H1 (cell line): ENCODE results near the gene AURKB. TPM values are rescaled to one million over a fixed set of nuclear protein-coding genes. Genes with fewer than 3 reads are reported as not detected.
A peak's percentile ranks its signal among the peaks of the same experiment; 100 is the strongest.

ENCODE experiments used
- CTCF ChIA-PET: fragments of 300-600 bp; sonication (Branson Sonifier 250); formaldehyde crosslinking; loops from one replicate; lab custom pipeline; 2021; ENCODE audit not compliant: partially characterized antibody; lab: Charles Lee
- POLR2A ChIA-PET: fragments of 300-600 bp; sonication (Branson Sonifier 250); formaldehyde crosslinking; loops from one replicate; lab custom pipeline; 2021; ENCODE audit warnings: inconsistent platforms; ENCODE audit not compliant: partially characterized antibody; lab: Charles Lee
- DNase-seq, 2 experiments: peaks; one replicate each; pipeline versions ENCODE4 v3.0.0 to v3.0.0-alpha.2; 2010 to 2022; ENCODE audit warnings: low spot score in 2 of 2, low read depth in 1 of 2, mixed read lengths in 1 of 2
- FAIRE-seq: peaks from 2 replicates; lab custom pipeline; 2011; peaks lifted over from hg19 to GRCh38; lab: Jason Lieb, UNC
- H2AFZ ChIP-seq: 2 replicates; pipeline ENCODE4 v1.8.1; 2012; ENCODE audit warnings: low read length, inconsistent platforms
- H2AK5ac ChIP-seq: 2 replicates; pipeline ENCODE4 v1.6.1; 2013; ENCODE audit warnings: low read depth, low read length
- H2BK120ac ChIP-seq: replicated peaks from 2 replicates; pipeline ENCODE3; 2013; ENCODE audit warnings: low read depth, low read length, inconsistent platforms
- H2BK12ac ChIP-seq: 2 replicates; pipeline ENCODE4 v1.6.1; 2013; ENCODE audit warnings: low read depth, low read length
- H2BK15ac ChIP-seq: 2 replicates; pipeline ENCODE4 v1.6.1; 2013; ENCODE audit warnings: low read length
- H2BK20ac ChIP-seq: 2 replicates; pipeline ENCODE4 v1.6.1; 2013; ENCODE audit warnings: low read length
- H2BK5ac ChIP-seq: 2 replicates; pipeline ENCODE4 v1.6.1; 2013; ENCODE audit warnings: low read depth, low read length
- H3K14ac ChIP-seq: 2 replicates; pipeline ENCODE4 v1.6.1; 2013; ENCODE audit warnings: inconsistent platforms; ENCODE audit not compliant: insufficient read length
- H3K18ac ChIP-seq: 2 replicates; pipeline ENCODE4 v1.6.1; 2013; ENCODE audit warnings: low read length; ENCODE audit errors: extremely low read depth
- H3K23ac ChIP-seq: 2 replicates; pipeline ENCODE4 v1.6.1; 2013; ENCODE audit warnings: inconsistent platforms; ENCODE audit not compliant: insufficient read length
- H3K23me2 ChIP-seq: 2 replicates; pipeline ENCODE4 v1.6.1; 2013; ENCODE audit warnings: low read depth, low read length
- H3K27ac ChIP-seq: 2 replicates; pipeline ENCODE4 v1.6.1; 2011; ENCODE audit warnings: low read depth, low read length, inconsistent platforms
- H3K27me3 ChIP-seq, 4 experiments: replicated peaks in 1 of 4; 1 replicate in 1 of 4; 2 replicates in 3 of 4; pipeline versions ENCODE4 v1.6.1 to v1.8.1; 2011 to 2013; ENCODE audit warnings: low read length in 3 of 4, mild to moderate bottlenecking in 3 of 4, inconsistent platforms in 2 of 4, mixed read lengths in 2 of 4, moderate library complexity in 1 of 4; ENCODE audit not compliant: control insufficient read depth in 3 of 4, insufficient read depth in 3 of 4; ENCODE audit errors: extremely low read depth in 1 of 4
- H3K36me3 ChIP-seq, 4 experiments: 2 replicates each; pipeline versions ENCODE4 v1.6.1 to v1.8.1; 2011 to 2013; ENCODE audit warnings: mild to moderate bottlenecking in 4 of 4, low read length in 3 of 4, moderate library complexity in 2 of 4, control low read depth in 1 of 4, inconsistent platforms in 1 of 4; ENCODE audit not compliant: insufficient read depth in 4 of 4, control insufficient read depth in 2 of 4
- H3K4ac ChIP-seq: replicated peaks from 2 replicates; pipeline ENCODE3; 2013; ENCODE audit warnings: low read length, low read depth, mixed read lengths, inconsistent platforms; ENCODE audit not compliant: insufficient read length
- H3K4me1 ChIP-seq, 4 experiments: replicated peaks in 1 of 4; 1 replicate in 1 of 4; 2 replicates in 3 of 4; pipeline versions ENCODE4 v1.6.1 to v1.8.1; 2011 to 2013; ENCODE audit warnings: low read length in 3 of 4, inconsistent platforms in 2 of 4, mixed read lengths in 1 of 4; ENCODE audit not compliant: insufficient read depth in 4 of 4, control insufficient read depth in 3 of 4
- H3K4me2 ChIP-seq, 2 experiments: 2 replicates each; pipeline versions ENCODE4 v1.6.1 to v1.8.1; 2011 to 2013; ENCODE audit warnings: low read depth in 2 of 2, low read length in 2 of 2, control low read depth in 1 of 2, inconsistent platforms in 1 of 2, mild to moderate bottlenecking in 1 of 2; ENCODE audit not compliant: insufficient read depth in 1 of 2
- H3K4me3 ChIP-seq, 4 experiments: fragments of 200-600, 300-600 bp in 1 of 4; sonication (generic), shearing (Covaris generic), sonication (Bioruptor Twin) in 1 of 4; 2 replicates each; pipeline versions ENCODE4 v1.5.1 to v1.8.1; 2011 to 2016; ENCODE audit warnings: low read length in 4 of 4, low read depth in 3 of 4, control low read depth in 2 of 4, inconsistent platforms in 2 of 4, mild to moderate bottlenecking in 2 of 4, mixed read lengths in 1 of 4, moderate library complexity in 1 of 4; ENCODE audit not compliant: insufficient read depth in 2 of 4; ENCODE audit errors: extremely low read depth in 1 of 4
- H3K56ac ChIP-seq: replicated peaks from 2 replicates; pipeline ENCODE3; 2013; ENCODE audit warnings: low read depth, mild to moderate bottlenecking, mixed read lengths, low read length, inconsistent platforms; ENCODE audit not compliant: insufficient read length
- H3K79me1 ChIP-seq: 2 replicates; pipeline ENCODE4 v1.6.1; 2013; ENCODE audit warnings: low read depth, low read length, control low read depth
- H3K79me2 ChIP-seq, 2 experiments: 2 replicates each; pipeline versions ENCODE4 v1.6.1 to v1.8.1; 2012 to 2013; ENCODE audit warnings: low read length in 2 of 2, mild to moderate bottlenecking in 2 of 2, inconsistent platforms in 1 of 2; ENCODE audit not compliant: insufficient read depth in 2 of 2, control insufficient read depth in 1 of 2
- H3K9ac ChIP-seq, 4 experiments: replicated peaks in 1 of 4; 1 replicate in 1 of 4; 2 replicates in 3 of 4; pipeline versions ENCODE4 v1.6.1 to v1.8.1; 2011 to 2013; ENCODE audit warnings: low read depth in 3 of 4, low read length in 3 of 4, control low read depth in 2 of 4, mild to moderate bottlenecking in 2 of 4, moderate library complexity in 2 of 4, inconsistent platforms in 1 of 4; ENCODE audit errors: extremely low read depth in 1 of 4
- H3K9me3 ChIP-seq, 2 experiments: 2 replicates each; pipeline versions ENCODE4 v1.6.1 to v1.8.1; 2012 to 2013; ENCODE audit warnings: mild to moderate bottlenecking in 2 of 2, moderate library complexity in 2 of 2, control low read depth in 1 of 2, inconsistent platforms in 1 of 2, low read depth in 1 of 2, low read length in 1 of 2, mixed read lengths in 1 of 2; ENCODE audit not compliant: insufficient read depth in 2 of 2
- H4K20me1 ChIP-seq, 2 experiments: replicated peaks in 1 of 2; 2 replicates each; pipeline versions ENCODE3 to v1.8.1; 2011 to 2013; ENCODE audit warnings: inconsistent platforms in 2 of 2, low read length in 2 of 2, mild to moderate bottlenecking in 1 of 2; ENCODE audit not compliant: insufficient read depth in 2 of 2, control insufficient read depth in 1 of 2
- H4K5ac ChIP-seq: 2 replicates; pipeline ENCODE4 v1.6.1; 2013; ENCODE audit warnings: low read length, low read depth, mixed read lengths, inconsistent platforms; ENCODE audit not compliant: insufficient read length
- H4K8ac ChIP-seq: 2 replicates; pipeline ENCODE4 v1.8.0; 2013; ENCODE audit warnings: mild to moderate bottlenecking, moderate library complexity, low read length, inconsistent platforms; ENCODE audit not compliant: insufficient read depth; ENCODE audit errors: extremely low read depth
- H4K91ac ChIP-seq: replicated peaks from 2 replicates; pipeline ENCODE3; 2013; ENCODE audit warnings: low read length, mixed read lengths, inconsistent platforms; ENCODE audit not compliant: insufficient read length
- BRCA1 ChIP-seq: IDR thresholded peaks from 2 replicates; pipeline ENCODE4 v1.6.1; 2012; ENCODE audit warnings: low read depth, low read length, improper control_type of control experiment
- E2F6 ChIP-seq: IDR thresholded peaks from 2 replicates; pipeline ENCODE4 v1.6.1; 2012; ENCODE audit warnings: inconsistent platforms
- GABPA ChIP-seq: IDR thresholded peaks from 2 replicates; pipeline ENCODE4 v1.6.1; 2011; ENCODE audit warnings: mild to moderate bottlenecking, low read length, moderate library complexity, borderline replicate concordance; ENCODE audit not compliant: insufficient read depth
- HDAC6 ChIP-seq: IDR thresholded peaks from one replicate; pipeline ENCODE4 v1.7.1; 2012; ENCODE audit warnings: low read depth, mild to moderate bottlenecking, inconsistent platforms, low read length, moderate library complexity
- KDM4A ChIP-seq: IDR thresholded peaks from one replicate; pipeline ENCODE4 v1.7.1; 2012; ENCODE audit warnings: low read depth, mild to moderate bottlenecking, moderate library complexity, low read length, inconsistent platforms; ENCODE audit not compliant: severe bottlenecking
- NRF1 ChIP-seq: IDR thresholded peaks from 2 replicates; pipeline ENCODE4 v1.6.1; 2011; ENCODE audit warnings: mild to moderate bottlenecking, low read depth, low read length, improper control_type of control experiment
- POU5F1 ChIP-seq: IDR thresholded peaks from 2 replicates; pipeline ENCODE4 v1.6.1; 2011; ENCODE audit warnings: low read depth, mild to moderate bottlenecking, low read length, moderate library complexity
- SAP30 ChIP-seq: fragments of 300-600 bp; sonication (generic); IDR thresholded peaks from 2 replicates; pipeline ENCODE4 v1.7.1; 2012; ENCODE audit warnings: low read length, moderate library complexity, mild to moderate bottlenecking, inconsistent platforms; ENCODE audit not compliant: insufficient read depth, insufficient replicate concordance
- SIRT6 ChIP-seq: IDR thresholded peaks from one replicate; pipeline ENCODE4 v1.7.1; 2012; ENCODE audit warnings: low read length, inconsistent platforms
- ZNF274 ChIP-seq: IDR thresholded peaks from 2 replicates; pipeline ENCODE4 v1.7.0; 2012; ENCODE audit warnings: low read length, borderline replicate concordance; ENCODE audit errors: extremely low read depth
- WGBS, 2 experiments: shearing (Covaris generic) in 1 of 2; methylation state at CpG; one replicate each; pipeline versions ENCODE4 v1.1.6 to v1.1.7; 2013 to 2015; ENCODE audit warnings: low lambda C conversion rate in 2 of 2, mixed read lengths in 2 of 2, inconsistent platforms in 1 of 2, low coverage in 1 of 2, missing lambda C conversion rate in 1 of 2; ENCODE audit not compliant: insufficient replicate concordance in 2 of 2, insufficient coverage in 1 of 2, insufficient read length in 1 of 2; ENCODE audit errors: extremely low coverage in 1 of 2, missing lambda C conversion rate in 1 of 2; 5-methylcytosine and 5-hydroxymethylcytosine counted together
- polyA plus RNA-seq, 7 experiments: library from polyadenylated mRNA; depleted of rRNA in 3 of 7; stranded (reverse) in 5 of 7; unstranded in 2 of 7; fragments of >200 nt in 5 of 7; fragments of 200-250 nt in 2 of 7; gene quantifications; 1 replicate in 5 of 7; 2 replicates in 1 of 7; 4 replicates in 1 of 7; pipeline versions ENCODE4 v1.2.1 to v1.2.3, GENCODE V29; 2011 to 2013; ENCODE audit warnings: missing spikeins in 2 of 7, mixed read lengths in 2 of 7
- total RNA-seq: library from RNA; stranded (reverse); fragmentation: NEBNext Ultra II Directional; extraction: Animal tissue kit (Norgen Biotek cat#: 25700); gene quantifications from 2 replicates; pipeline ENCODE4 v1.2.1, GENCODE V29; 2021

The AURKB gene
- total and polyA plus RNA-seq, 2 of the 8 experiments (the other 6 are each of a cell fraction or from before 2014, with no cell fraction given): 102 to 160 TPM

DNA sequence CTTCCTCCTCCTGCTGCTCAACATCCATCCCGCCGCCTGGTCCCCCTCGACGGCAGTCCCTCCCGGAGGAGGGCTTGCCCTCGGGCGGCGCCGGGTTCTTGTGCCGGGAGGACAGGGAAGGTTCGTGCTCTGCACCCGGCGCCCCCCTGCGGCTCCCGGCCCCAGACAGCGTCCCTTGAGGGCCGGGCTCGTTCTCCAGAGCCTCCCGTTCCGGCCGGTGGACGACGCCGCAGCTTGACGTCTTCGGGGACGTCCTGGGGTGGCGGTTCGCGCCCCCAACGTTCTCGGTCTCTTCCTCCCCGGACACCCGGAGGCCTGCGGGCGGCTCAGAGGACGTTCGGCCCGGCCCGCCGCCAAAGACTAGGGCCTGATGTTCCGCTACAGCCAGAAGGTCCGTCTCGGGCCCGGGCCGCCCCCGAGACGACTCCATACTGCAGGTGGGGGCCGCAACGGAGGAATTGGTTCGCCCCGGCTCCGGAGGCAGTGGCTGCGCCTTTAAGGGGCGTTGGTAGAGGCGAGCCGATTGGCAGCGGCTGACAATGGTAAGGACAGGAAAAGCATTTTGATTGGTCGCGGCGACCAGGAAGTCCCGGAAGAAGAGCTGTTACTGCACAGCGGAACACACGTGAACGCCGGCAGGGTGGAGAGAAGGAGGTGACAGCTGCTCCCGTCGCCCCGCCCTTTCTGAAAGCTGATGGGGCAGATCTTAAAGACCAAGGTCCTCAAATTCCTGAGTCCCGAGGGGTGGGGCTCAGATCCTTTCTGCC, 20.5 kb downstream of the AURKB start, which contains the start of gene BORCS6:
Gene BORCS6, minus strand, starts transcription at position 470 of the 767 bp plus-strand sequence. Its CDS starts 40 bp downstream, at position 430.
- Histone ChIP-seq H3K23ac (no peak within 1 kb of the TSS), H3K27ac (no peak within 1 kb of the TSS), H3K4me1 (peaks cover 4 to 21% (median 10%) of the 10 kb centered on the region in 4 experiments; a peak in 6 of 7 replicates), H4K20me1 (peaks cover 2 to 6% of the 10 kb centered on the region in 2 experiments), H4K91ac (no peak within 1 kb of the TSS), H3K4me3 (peak within 1 kb of the TSS; percentile 59 to 89 (median 78)), H3K4me2 (peak within 1 kb of the TSS; percentile 86 to 96), H2BK20ac (no peak within 1 kb of the TSS), H4K8ac (no peak within 1 kb of the TSS; the same call in none of the 2 replicates), H3K14ac (no peak within 1 kb of the TSS), H2AFZ (no peak within 1 kb of the TSS), H2AK5ac (peak within 1 kb of the TSS; percentile 31; the same call in 1 of the 2 replicates), H2BK15ac (peak within 1 kb of the TSS; percentile 95), H3K9ac (peak within 1 kb of the TSS in 3 of 4 experiments; percentile 20 to 66 (median 25); a peak in 3 of 7 replicates), H3K9me3 (no peaks in the 10 kb centered on the region), H3K4ac (no peak within 1 kb of the TSS), H3K23me2 (peaks cover 17% of the 10 kb centered on the region), H2BK12ac (no peak within 1 kb of the TSS), H3K79me1 (no peaks in the 10 kb centered on the region), H2BK120ac (peak within 1 kb of the TSS; percentile 77), H3K18ac (0 out of 2 replicates have a peak within 1 kb of the TSS, but pooled peaks have one; percentile 13), H3K56ac (no peak within 1 kb of the TSS), H3K79me2 (no peaks in the 10 kb centered on the region), H4K5ac (no peak within 1 kb of the TSS), H3K36me3 (no peaks in the 10 kb centered on the region), H3K27me3 (peaks cover 2 to 17% (median 11%) of the 10 kb centered on the region in 4 experiments), H2BK5ac (peak within 1 kb of the TSS; percentile 37)
- CTCF ChIA-PET: interaction anchor here (1.4 to 2.5 kb wide), 5 partner anchors 12 to 111 kb away, joined by 3 to 8 read pairs (median 5); partner anchors contain the start of genes ALOXE3 and PFAS
- FAIRE-seq: no peak
- 2% methylated on average over 43 of the region's 70 CpGs; no CpG with 5 or more reads in 1 of the 2 experiments for WGBS, 2 experiments
- POLR2A ChIA-PET: interaction anchor here (0.9 to 19.9 kb wide), 16 partner anchors 13 to 60 kb away, joined by 3 to 373 read pairs (median 5); partner anchors contain the start of genes AURKB, PER1, TMEM107 and VAMP2
- DNase-seq: peak; percentile 87
- TF ChIP-seq BRCA1 (no peak), SAP30 (peak; percentile 78), SIRT6 (no peak), NRF1 (no peak), E2F6 (peak; percentile 11; the same call in 1 of the 2 replicates), POU5F1 (no peak), GABPA (no peak), HDAC6 (no peak), ZNF274 (no peak), KDM4A (peak; percentile 76)
